Hematopoietic multipotent progenitor cell treated with erythropoietin and hydrocortisone succinate and interleukin-3 and kit ligand, for 6 days (in vitro differentiated cells): ENCODE results near the gene DNM3.

ENCODE experiments used
- DNase-seq: peaks from one replicate; pipeline ENCODE4 v3.0.0-alpha.2; 2015

Gene DNM3

DNA sequence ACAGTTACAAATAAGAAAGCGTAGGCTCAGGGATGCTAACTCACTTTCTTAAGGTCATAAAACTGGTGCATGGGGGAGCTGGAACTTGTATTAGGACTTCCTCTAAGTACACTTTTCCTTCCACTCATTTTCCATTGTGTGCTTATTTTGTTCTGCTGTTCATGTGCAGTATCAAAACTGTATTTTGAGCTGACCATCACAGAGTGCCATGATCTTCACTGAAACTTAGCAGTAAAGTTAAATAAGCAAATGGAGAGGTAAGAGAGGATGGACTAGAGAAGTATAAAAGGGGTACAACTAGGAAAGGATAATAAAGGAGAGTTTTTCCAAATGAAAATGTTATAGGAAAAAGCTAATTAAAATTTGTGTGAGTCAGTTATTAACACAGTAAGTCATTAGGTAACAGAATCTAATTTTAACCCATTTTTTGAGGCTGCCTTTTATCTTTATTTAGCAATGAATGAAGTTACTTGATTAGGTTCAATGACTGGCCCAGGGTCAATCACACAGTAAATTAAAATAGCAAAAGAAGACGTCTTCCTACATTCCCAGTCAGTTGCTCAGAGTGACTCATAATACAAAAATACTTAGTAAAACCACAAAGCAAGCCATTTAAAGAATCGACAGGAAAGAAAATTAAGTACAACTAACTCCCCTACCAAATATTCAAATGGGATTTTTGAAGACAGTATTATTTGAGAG lies 413.4 kb downstream of the DNM3 start:
- DNase-seq, result peak; percentile 5

DNA sequence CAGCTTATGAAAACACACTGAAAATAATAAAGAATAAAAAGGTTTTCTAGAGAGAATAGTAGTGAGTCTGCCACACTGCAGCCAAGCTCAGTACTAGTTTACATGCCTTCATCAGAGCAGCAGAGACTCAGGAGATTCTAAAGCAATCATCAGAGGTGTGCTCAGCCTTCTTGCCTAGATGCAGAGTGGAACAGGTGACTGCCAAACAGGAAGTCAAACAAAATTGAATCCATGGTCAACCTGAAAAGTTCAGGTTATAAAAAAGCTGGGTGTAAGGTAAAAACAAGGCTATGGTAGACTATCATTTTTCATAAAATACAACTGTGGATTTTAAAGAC lies 413.9 kb downstream of the DNM3 start:
- no peak for DNase-seq

DNA sequence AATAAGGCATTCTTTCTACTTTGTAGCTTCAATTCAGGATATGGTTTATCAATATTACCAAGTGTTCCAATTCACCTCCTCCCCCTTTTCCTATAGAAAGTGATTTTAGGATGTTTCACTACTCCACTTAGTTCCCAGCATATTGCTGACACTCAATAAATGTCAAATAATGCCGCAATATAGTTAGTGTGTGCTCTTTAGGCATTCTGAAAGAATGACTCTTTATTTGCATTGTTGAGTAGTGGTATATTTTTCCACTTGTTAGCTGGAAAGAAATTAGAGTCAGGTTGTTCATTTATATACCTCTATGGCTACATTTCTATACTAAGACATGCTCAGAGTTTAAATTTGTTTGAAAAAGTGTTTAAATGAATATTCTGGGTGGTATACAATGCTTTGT lies 424.6 kb downstream of the DNM3 start:
- no peak for DNase-seq

DNA sequence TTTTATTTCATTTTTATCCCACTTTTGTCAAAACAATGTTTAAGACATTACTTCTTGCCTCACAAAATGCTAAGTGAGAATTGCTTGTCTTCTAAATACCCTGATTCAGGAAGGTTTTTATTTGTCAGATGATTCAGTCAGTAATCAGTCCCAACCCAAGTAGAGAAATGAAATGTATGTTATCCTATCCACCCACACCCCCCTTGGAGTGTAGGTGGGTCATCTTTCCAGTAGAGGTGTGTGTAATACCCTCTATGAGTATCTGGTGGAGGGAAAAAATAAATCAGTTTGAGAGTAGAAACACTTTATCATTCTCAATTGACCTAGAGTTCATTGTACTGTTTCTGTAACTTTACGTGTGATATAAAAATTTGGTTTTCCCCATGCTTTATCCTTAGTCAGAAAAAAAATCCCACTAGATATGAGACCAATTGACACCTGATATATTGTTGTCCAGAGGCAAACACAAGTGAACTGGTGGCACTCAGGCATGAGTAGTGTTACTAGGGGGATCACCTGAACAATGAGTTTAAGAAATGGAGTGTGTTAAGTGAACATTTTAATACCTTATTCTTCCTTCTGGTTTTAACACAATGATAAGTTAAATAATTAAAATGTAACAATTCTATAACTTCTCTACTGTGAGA lies 425.4 kb downstream of the DNM3 start:
- no peak for DNase-seq

DNA sequence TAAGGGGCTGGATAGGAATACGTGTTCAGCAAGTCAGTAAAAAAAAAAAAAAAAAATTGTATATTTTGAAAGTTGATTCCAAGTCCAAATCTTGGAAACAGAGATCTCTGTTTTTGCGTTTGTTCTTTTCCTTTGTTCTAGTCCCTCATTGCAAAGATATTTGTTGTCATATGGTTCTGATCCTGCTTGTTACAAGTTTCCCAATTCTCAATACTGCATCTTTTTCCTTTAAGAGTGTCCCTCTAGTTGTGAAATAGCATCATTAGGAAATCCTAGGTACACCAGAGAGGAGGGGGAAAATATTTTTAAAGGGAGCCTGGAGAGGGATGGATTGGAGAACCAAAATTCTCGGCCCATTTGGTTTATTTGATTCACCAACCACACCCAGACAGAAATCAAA lies 426.9 kb downstream of the DNM3 start:
- DNase-seq, result no peak

DNA sequence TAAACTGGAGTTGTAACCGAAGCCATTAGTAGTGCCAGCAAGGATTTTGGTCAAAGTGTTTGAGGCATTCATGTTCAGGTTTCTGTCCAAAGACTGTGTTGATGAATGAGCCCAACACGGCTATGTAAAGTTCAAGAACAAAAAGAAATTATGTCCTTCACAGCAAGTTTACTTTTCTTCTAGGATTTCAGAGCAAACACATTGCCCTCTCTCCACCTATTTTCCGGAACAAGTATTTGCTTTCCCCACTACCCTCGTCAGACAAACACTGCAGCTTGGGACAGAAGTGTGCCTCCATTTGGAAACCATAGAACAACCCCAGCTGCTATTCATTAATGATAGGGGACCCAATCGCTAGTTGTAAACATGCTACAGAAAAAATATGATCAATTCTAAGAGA lies 427.8 kb downstream of the DNM3 start:
- DNase-seq, result no peak

DNA sequence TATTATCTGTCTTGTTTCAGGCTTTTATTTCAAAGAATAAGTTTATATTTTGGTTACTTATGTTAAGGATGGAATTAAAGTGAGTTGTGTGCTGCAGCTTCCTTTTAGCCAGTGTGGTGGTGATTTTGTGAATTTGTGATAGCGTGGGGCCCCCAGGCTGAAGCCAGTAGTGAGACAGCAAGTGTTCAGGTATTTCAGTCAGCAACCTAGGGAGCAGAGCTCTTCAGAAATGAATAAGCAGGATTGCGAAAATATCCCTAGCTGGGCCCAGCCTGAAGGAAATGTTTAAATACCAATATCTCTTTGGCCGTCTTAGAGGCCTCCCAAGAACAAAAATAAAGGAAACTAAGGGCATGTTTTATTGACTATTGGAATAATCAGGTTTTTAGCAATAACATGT lies 428.3 kb downstream of the DNM3 start:
- DNase-seq, result no peak

DNA sequence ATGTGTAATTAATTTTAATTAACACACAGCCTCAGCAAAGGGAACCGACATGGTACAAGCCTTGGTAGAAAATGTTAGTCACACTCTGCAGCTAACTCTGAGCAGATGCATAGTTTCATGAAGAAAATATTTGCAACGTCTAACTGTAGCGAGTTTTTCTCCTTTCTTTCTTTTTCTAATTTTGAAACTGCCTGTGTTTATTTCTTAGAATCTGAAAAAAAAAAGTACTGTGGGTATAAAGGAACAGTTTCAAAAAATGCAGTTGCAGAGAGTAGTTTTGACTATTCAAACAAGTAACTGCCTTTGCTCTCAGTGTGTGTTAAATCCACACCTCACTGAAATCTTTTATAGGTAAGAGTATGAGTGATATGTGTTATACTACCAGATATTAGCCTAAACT lies 429.3 kb downstream of the DNM3 start:
- DNase-seq, result no peak

DNA sequence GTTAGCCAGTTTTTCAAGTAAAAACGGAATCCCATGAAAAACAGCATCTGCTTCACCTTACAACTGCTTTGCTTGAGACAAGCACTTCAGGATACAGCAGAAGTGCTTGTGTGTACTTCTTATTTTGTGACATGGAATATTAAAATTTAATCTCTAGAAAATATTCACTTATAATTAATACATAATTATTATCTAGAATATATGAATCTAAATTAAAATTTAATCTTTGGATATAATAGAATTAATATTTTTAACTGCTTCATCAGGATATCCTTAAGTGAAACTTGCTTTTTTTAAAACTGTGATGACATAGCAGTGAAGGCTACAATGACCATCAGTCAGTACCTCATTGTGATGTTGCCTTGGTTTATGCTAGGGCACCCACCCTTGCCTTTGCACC lies 430.8 kb downstream of the DNM3 start:
- DNase-seq, result no peak

DNA sequence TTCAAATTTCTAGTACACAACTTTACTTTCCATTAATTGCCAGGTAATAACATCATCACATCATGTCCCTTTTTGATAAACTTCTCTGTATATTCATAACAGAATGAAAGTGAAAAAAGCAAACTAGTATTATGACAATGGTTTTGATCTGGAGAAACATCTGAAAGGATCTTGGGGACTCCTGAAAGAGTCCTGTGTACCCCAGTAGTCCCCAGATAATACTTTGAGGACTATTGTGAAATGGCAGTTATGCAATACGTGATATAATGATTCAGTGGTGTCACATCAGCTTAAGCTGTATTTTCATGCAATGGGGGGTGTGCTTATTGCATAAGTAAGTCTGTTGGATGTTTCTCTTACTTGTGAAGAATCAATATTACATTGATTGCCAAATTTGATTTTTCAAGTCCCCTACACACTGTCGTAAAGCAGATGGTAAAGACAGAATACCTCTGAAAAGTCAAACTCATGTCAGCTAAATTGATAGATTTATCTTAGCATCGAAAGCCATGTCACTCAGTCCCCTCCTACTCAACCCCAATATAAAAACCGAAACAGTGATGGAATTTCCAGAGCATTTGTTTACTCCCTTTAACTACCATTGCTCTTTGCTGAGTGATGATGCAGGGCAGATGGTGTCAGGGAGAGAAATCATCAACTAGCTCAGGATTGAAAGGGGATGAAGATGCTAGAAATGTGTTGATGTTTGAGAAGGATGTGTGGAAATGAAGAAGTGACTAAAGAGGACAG lies 432.5 kb downstream of the DNM3 start:
- DNase-seq, result peak; percentile 13

DNA sequence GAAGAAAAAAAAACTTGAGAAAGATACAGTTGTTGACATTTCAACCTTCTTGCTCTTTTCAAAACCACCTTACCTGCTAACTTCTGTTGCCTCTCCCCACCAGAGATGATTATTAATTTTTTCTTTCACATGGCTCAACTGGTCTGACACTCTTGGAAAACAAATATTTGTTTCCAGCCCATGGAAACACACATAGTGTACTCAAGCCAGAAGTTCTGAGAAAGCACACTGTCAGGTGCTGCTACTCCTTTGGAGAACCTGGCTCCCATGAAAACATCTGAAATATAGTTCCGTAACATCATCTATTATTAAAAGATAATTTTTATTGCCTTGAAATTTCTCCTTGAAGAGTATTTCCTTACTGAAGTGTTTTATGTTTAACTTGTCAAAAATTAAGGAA lies 434.2 kb downstream of the DNM3 start:
- DNase-seq, result no peak

DNA sequence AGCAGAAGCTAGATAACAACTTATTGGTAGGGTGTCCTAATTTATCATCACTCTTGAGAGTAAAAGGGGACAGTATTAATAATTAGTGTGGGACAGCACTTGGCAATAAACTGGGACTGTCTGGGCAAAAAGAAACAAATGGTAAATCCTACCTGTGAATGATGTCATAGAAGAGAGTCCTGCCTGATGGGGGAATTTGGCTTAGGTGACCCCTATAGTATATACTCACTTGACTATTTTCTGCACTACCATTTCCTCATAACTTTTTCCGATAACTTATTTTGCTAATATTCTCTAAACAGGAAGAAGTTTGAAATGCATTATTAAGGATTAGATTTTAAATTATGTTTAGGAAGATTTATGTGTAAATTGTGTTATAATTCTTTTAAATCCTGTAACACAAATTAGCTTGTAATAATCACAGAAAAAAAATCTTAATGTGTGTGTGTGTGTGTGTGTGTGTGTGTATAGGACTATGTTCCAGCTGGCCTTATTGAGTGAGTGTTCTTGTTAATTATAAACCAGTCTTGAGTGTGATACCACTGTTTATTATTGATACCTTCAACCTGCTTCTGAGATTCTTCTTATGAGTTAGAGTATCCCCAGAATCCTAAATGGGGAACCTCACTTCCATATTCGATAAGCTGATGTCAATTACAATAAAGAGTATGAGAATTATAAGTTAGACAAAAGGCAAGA lies 435.0 kb downstream of the DNM3 start:
- DNase-seq, result no peak

DNA sequence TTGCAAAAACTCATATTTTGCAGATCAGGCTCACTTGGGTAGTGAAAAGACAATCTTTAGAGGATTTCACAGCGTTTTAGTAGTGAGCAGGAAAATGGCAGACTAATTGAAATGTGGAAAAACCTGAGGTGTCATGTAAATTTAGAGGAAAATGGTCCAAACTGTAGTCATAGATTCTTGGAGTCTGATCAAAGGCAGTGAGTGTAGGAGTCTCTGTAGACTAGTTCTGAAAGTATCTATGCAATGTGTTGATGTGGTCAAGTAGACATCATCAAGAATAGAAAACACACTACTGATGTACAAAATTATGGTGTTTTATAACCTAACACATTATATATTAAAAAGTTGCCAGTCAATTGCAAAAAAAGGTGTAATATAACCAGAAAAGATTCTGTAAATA lies 436.0 kb downstream of the DNM3 start:
- no peak for DNase-seq

DNA sequence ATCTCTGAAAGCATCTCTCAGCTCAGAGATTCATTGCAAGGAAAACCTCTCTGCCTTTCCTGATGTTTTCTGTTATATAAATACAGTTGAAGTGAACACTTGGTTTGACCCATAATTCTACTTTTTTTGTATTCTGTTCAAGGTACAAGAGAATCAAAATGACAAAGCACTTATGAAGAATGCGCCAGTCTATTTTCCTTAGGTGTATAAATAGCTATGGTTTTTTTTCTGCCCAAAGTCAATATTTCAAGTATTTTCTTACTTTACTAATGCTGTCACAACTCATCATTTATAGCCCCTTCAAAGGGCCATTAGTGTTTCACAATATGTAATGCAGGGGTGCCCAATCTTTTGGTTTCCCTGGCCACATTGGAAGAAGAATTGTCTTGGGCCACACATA lies 436.7 kb downstream of the DNM3 start:
- no peak for DNase-seq

DNA sequence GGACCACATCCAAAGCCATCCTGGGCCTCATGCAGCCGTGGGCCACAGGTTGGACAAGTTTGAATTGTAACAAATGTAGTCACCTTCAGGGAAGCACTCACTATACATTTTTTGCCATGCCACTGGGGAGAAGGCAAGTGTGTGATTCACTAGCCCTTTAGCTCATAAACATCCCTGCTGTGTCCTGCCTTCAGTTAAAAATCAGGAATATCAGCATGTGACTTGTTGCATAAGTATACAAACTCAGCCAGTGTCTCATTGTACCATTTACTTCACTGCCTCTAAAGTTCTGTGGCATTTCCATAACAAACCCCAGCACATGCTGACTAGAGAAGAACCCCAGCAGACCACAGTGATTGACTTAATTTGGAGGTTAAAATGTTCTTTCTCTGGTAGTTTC lies 437.2 kb downstream of the DNM3 start:
- DNase-seq, result no peak

DNA sequence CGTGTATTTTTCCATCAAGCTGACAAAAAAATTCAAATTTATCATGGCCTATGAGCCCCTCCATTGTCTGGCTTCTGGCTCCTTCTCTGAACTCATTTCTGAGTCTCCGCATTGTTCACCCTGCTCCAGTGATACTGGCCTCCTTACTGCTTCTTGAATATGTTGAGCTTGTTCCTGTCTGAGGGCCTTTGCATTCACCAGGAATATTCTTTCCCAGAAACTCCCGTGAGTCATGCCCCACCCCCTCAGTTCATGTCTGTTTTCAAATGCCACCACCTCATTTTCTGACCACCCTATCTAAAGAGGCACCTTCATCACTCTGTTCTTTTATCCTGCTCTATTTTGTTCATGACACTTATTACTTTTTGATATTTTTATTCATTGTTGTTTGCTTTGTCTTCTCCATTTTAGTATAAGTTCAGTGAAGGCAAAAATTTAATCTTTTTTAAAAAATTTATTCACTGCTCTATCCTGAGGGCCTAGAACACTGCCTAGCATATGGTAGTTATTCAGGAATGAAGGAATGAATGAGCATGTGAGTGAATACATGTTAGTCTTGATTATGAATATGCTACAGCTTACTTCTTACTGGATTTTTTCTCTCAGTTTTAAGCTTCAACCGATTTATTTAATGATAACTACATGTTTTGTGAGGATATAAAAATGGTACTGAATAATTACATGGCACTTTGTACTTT lies 438.8 kb downstream of the DNM3 start:
- no peak for DNase-seq

DNA sequence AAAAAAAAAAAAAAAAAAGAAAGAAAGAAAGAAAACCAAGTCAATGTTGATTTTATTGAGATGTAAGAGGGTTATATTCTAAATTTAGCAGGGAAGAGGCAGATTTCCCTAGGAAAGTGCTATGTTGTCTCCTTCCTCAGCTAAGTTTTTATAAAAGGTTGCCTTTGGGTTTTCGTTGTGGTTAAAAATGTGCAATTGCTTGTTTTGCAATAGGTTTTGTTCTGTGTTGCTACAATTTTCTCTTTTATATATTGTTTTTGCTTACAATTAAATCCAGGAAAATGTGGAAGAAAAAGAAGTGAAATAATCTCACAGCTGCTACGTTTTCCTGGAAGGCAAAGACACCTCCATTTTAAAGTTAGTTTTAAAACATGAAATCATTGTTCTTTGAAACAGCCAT lies 442.5 kb downstream of the DNM3 start:
- DNase-seq, result no peak

DNA sequence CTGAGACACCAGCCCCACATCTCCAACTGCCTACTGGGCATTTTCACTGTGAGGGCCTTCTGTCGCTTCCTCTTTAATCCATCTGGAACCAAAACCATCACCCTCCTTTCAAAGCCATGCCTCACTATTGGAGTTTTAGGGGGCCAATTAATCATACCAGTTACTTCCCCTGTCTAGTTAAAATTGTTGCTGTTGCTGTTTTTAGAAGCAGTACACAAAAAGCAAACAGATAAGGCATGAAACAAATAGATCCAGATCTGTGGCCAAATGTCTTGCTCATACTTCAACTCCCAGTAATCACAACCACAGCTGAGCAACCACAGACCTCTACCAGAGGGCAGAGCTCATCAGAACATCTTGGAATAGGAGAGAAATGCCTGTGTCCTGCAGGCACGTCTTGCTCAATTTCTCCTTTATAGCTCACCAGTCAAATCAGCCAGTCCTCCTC lies 445.4 kb downstream of the DNM3 start:
- peak; percentile 19 for DNase-seq

DNA sequence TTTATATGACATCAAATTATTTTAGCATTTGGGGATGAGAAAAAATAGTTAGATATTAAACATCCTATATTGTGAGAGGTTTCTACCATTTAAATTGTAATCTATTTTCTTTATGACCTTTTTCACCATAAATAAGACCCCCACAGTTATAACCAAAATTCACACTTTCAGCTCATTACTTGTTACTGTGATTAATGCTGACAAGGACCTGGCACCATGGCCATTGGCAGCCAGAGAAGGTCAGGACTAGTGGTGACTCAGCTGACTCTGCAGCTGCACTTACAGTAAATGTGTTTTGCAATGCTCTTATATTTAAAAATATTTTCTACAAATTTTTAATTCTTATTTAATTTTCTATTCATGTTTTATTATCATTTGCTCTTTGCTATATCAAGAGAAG lies 445.9 kb downstream of the DNM3 start:
- DNase-seq, result no peak

DNA sequence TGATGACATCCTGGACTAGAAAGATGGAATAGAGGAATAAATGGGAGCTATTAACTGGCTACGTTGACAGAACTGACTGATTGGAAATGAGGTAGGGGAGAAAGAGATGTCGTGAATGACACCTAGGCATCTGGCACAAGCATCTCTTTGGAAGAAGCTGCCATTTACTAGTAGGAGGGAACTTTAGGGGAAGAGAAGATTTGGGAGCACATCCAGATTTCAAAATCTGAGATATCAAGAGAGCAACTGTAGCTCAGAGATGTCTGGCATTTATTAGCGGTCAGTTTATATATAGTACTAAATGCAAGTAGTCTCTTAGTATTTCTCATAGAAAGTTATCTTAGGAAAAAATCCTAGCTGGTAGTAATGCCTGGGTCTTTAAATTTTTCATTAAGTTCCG lies 447.3 kb downstream of the DNM3 start:
- DNase-seq, result no peak

DNA sequence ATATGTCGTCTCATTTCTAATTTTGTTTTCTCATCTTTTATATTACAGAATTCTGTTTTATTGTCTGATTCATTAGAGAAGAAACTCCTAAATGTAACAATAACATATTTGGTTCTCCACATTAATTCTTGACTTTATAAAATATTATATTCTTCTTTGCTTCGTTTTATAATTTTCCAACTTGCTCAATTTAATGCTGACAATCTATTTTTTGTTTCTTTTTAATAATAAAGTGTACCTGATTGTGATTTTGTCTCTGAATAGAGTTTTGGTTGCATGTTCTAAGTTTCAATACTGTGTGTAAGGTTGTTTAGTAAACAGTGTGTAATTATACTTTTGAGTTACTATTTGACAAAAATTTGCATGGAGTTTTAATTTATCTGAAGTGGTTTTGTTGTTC lies 448.1 kb downstream of the DNM3 start:
- no peak for DNase-seq

DNA sequence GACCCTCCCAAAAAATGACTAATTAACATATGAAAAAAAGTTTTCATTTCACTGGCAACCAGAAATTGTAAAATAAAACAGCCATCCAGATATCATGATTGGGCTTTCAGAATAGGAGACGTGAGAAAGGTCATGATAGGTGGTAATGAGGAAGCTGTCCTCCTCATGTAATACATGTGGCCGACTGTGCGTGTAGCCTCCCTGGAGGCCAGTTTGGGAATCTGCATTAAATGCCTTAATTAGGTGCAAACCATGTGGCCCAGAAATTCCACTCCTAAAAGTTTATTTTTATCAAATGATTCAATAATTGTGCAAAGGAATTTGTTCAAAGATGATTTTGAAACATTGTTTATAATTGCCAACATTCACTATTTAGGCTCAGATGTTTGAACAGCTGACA lies 451.5 kb downstream of the DNM3 start:
- DNase-seq, result no peak

DNA sequence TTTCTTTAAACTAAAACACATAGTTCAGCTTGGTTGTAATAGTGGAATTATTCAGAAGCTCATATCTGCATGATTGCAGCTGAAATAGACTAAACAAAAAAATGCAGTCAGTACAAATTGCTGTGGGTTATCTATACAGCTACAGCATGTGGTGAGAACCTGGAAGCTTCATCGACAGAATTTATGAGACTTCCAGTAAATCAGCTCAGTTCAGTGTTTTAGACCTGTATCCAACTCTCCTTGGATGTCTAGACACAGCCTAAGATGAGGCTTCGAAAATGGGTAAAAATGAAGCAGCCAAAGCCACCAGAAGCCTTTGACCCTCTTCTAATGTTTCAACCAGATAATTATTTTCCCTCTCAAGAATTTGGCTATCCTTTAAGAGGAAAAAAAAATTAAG lies 452.1 kb downstream of the DNM3 start:
- no peak for DNase-seq
